NCI-H2196 (cell line): ENCODE measurements around the gene CALML3.

ENCODE experiments used
- DNase-seq: peaks from one replicate; lab custom pipeline; 2025; ENCODE audit not compliant: unreplicated experiment; lab: John Stamatoyannopoulos, UW

The CALML3 gene

DNA sequence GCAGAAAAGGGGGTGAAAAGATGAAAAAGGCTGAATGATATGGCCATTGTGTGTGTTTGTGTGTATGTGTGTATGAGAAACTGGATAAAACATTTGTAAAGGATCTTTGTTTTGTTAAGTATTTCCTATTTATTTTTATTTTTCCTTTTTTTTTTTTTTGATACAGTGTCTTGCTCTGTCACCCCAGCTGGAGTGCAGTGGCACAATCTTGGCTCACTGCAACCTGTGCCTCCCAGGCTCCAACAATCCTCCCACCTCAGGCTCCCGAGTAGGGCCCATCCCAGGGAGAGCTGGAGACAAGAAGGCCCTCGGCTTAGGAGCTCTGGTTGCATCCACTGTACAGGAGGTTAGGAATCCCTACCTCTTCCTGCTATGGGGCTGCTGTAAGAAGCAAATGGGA is 18.5 kb upstream of the CALML3 start:
- no peak for DNase-seq

GRCh38 chr10:5506751-5507648 is 17.8 kb upstream of the CALML3 start:
- DNase-seq, result no peak

GRCh38 chr10:5507649-5508131 is 17.1 kb upstream of the CALML3 start:
- no peak for DNase-seq

GRCh38 chr10:5508161-5508604 is 16.6 kb upstream of the CALML3 start:
- DNase-seq, result no peak

GRCh38 chr10:5508786-5509185 is 16.0 kb upstream of the CALML3 start:
- no peak for DNase-seq

DNA sequence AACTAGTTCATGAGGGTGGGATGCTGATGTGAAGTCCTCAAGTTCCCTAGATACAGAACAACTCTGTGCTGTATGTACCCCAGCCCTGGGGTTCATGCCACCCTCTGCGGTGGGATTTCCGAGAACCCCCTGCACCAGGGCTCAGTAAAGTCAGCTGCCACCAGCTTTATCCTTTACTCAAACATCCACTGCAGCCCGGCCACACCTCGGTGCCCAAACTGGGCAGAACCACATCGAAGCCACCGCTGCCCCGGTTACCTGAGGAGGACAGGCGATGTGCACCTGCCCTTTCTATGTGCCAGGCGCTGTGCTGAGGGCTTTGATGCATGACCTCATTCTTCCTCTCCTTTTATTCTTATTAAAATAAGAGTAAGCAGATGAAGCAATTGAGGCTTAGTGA is 15.5 kb upstream of the CALML3 start:
- no peak for DNase-seq

DNA sequence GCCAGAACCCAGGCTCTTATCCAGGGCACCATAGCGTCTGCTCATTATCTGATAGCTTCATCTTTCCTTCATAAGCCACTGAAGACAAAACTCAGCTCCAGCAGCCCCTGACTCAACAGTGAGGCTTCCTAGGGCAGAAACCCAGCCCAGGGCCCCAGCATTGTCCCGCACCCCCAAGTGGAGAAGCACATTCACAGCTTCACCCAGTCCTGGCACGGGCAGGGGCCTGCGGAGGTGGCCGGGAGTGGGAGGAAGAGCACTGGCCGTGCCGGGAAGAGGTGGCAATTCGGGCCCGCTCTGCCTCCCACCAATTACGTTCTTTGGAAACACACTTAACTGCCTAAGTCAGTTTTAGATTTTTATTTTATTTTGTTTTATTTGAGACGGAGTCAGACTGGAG is 15.1 kb upstream of the CALML3 start:
- no peak for DNase-seq

GRCh38 chr10:5510281-5511072 is 14.3 kb upstream of the CALML3 start:
- DNase-seq, result no peak

GRCh38 chr10:5511231-5511884 is 13.4 kb upstream of the CALML3 start:
- DNase-seq, result no peak

- DNase-seq, result no peak
These were observed 12.9 kb upstream of the CALML3 start for GRCh38 chr10:5511885-5512280.

DNA sequence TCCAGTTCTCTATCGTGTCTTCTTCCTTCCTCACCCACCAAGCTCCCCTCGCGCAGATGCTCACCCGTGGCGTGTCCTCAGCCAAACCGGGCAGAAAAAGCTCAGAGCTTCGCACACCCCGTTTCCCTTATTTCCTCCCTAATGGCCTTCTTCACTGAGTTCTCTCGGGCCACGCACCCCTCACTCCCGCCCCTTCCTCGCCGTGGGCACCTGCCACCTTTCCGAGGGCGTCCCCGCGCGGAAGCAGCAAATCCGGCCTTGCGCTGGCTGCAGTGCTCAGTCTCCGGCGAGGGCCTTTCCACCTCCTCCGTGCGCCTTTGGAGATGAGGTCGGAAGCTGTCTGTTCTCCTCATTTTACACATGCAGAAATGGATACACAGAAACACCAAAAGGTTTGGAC is 12.4 kb upstream of the CALML3 start:
- DNase-seq, result no peak

DNA sequence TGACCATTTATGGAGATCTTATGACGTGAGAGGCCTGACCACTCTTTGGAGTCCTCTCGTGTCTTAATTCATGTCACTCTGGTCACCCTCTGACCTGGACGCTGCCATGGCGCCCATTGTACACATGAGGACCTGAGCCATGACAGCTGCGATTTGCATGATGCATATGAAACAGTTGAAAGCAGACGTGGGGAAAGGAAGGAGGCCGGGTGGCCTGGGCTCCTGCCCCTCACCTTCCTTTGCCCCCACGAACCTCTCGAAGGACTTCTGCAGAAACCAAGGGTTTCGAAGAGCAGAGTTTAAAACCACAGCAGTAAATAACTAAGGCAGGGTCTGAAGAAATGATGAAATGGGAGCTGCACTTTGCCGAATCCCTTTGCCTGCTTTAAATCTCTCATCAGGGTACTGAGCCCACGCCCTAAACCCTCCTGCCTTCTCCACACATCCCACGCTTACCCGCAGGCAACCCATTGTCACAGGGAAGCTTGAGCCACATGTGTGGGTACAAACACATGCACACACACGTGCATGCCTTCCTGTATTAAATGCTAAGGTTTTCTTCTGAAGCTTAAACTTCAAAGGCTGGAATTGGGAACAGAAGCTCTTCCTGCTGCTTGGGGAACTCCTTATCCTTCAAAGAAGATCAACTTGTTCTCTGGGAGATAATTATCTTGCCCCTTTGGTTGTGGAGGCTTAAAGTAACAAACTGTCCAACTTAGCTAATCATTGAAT is 11.7 kb upstream of the CALML3 start:
- DNase-seq, result no peak

GRCh38 chr10:5514226-5514850 is 10.4 kb upstream of the CALML3 start:
- DNase-seq, result no peak

DNA sequence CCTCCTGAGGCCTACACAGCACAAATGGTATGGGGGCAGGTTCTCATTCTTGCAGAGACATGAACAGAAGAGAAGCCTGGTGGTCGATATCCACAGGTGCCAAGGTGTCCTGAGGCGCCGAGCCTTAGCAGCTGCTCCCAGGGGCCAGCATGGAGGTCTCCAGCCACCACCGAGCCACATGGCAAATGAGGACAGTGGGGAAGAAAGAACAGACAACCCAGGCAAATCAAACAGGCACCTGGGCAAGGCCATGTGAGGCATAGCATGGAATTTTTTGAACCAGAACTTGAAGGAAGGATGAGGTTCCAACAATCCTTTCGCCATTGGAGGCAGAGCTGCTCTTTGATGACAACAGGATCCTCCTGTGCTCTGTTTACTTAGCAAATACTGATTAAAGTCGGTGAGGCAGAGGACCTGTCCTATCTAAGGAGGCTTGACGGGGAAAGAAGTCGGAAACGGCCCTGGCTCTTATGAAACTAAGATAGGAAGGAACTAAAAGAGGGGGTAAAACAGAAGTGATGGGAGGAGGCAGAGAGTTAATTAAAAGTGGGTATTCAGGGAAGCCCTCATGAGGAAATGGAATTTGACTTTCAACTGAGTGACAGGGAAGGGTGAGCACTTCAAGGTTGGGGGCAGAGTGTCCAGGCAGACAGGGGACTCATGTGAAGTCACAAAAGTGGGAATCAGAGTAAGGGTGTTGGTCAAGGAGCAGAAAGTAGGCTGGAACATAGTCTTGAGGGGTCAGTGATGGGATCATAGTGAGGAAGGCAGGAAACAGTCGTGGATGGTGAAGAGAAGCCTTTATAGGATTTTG is 8.6 kb upstream of the CALML3 start:
- no peak for DNase-seq

- no peak for DNase-seq
These were observed 7.2 kb upstream of the CALML3 start for GRCh38 chr10:5517546-5517945.

- peak; percentile 67 for DNase-seq
These were observed 6.6 kb upstream of the CALML3 start for GRCh38 chr10:5518143-5518542.

- no peak for DNase-seq
These were observed 5.7 kb upstream of the CALML3 start for GRCh38 chr10:5519054-5519453.

- DNase-seq, result no peak
These were observed 1.7 kb upstream of the CALML3 start for GRCh38 chr10:5522913-5523560.
